Lower leg skin (tissue), 3 donors: ENCODE data around the gene SUFU.

Experiments
- CTCF ChIP-seq, 3 donors: fragments of 450-650 bp; IDR thresholded peaks; one replicate each; pipeline ENCODE4 v1.5.1; 2016; ENCODE audit warnings: antibody characterized with exemption in 3 of 3, mild to moderate bottlenecking in 3 of 3, moderate library complexity in 2 of 3
- POLR2A ChIP-seq, 2 donors: fragments of 450-650 bp; IDR thresholded peaks; one replicate each; pipeline ENCODE4 v1.6.1; 2016 to 2017; ENCODE audit warnings: antibody characterized with exemption in 2 of 2, mild to moderate bottlenecking in 1 of 2, moderate library complexity in 1 of 2

- TF ChIP-seq CTCF (IDR thresholded peaks at IDR 0.05) (no peak), POLR2A (IDR thresholded peaks at IDR 0.05) (no peak)
These were observed 157.9 kb downstream of the SUFU start for GRCh38 chr10:102661658-102662028.
